GM18502 (cell line): ENCODE measurements around the gene RAP1GAP.

Experiments used
- ATAC-seq: cut with Tn5 transposase; IDR thresholded peaks from one replicate; pipeline ENCODE4 v1.9.1; 2021; ENCODE audit warnings: mild to moderate bottlenecking; ENCODE audit not compliant: unreplicated experiment, poor library complexity

RAP1GAP gene

DNA sequence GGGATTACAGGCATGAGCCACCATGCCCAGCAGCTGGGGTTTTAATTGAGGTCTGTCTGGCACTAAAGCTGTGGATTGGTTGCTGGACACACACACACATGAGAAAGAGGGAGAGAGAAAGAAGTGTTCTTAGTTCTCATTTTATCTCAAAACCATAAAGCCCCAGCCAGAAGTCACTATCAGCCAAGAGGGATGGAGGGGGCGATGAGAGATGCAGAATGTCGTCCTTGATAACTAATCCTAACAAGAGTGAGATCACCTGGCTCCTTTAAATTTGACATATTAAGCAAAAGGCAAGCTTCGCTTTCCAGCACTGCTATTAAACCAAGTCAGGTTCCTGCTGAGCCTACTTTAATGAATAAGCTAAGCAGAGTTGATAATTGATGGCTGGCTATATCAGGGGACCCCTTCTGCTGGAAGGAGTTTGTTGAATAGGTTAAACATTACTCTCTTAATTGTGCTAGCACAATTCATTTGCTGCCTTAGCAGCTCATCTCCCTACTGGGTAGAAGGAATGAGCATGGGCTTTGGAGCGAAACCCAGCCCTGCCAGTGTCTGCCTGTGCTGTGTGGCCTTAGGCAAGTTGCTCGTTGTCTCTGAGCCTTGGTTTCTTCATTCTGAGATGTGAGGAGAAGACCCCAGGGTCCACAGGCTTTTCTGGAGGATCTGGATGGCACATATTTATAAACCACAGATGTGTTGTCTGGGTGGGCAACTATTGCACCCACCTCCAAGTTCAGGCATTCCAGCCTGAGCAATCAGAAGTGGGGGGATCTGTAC lies 109.2 kb downstream of the RAP1GAP start:
- no peak for ATAC-seq

DNA sequence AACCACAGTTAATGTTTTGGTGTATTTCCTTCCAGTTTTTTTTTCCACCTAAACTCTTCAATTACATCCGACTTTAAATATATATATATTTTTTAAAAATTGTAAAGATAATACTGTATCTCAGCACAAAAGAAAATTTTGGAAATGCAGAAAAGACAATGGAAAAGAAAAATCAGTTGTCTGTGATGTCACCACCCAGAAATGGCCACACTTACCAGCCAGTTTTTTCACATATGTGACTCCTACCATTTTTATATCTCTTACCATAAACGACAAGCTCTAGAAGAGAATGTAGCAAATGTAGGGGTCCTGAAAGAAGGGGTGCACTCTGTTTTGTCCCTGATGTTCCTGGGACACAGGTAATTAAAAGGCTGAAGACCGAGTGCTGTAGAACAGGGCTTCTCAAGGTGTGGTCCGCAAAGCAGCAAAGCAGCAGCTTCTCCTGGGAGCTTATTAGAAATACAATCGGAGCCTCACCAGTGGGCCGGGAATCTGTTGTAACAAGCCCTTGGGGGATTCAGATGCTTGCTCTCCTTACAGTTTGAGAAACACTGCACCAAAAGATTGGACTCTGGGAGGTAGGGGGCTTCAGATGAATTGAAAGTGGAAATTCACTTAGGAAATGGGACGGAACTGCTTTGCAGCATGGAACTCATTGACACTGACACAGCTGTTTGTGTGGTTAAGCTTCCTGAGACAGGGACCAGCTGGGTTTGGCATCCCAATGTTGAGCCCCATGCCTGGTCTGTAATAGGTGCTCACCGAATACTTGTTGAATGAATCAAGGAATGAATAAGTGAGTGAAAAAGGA lies 115.8 kb downstream of the RAP1GAP start:
- no peak for ATAC-seq

DNA sequence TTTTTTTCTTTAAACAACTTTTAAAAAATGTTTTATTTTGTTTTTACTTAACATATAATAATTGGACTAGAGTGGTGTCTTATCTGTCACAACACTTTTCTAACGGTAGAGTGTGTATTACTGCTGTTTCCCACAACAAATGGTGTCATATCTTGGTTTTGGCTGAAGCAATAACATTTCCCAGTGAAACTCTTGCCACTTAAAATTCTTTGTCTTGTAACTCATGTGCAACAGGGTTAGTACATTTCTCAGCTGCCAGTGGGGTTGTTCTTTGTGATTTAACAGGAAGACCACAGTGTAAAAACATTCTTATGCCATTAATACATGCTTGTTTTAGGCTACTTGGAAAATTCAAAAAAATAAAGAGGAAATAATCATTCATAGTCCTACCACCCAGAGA lies 116.4 kb downstream of the RAP1GAP start:
- no peak for ATAC-seq

DNA sequence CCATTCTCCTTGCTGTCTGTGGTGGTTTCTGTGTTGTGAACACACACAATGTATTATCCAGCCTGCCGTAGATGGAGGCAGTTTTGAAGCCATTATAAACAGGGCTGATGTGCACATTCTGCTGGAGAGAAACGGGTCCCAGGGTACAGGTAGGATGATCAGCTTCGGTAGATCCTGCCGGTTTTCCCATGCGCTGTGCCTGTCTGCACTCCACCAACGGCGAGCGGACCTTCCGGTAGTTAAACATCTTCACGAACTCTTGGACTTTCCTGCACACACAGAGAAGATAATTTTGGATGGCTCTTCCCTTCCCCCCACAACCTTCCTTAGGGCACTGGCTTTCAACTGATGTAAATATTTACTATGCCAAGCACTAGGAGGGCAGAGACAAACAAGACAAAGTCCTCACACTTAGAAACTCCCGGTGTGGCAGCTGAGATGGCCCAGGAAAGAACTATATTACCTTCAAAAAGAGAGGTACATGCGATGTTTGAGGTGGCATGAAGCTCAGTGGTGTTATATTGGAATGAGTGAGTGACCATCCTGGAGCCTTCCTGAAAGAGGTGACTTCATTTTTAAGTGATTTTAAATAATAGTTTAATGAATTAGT lies 118.2 kb downstream of the RAP1GAP start:
- no peak for ATAC-seq

DNA sequence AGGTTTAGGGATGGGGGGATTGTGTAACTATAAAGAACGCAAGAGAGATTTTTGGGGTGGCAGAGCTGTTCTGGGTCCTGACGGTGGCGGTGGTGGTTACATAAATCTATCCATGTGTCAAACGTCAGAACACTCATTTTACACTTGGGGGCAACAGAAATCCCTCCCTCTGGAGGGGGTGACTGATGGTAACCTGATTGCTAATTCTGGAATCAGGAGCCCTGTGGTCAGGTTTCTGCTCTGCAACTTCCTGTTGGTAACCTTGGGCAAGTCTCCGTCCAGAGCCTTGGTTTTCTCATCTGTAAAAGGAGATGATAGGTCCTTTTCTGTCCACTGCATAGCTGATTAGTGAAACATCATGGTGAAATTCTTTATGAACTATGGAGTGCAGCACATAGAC lies 119.1 kb downstream of the RAP1GAP start:
- ATAC-seq: no peak

DNA sequence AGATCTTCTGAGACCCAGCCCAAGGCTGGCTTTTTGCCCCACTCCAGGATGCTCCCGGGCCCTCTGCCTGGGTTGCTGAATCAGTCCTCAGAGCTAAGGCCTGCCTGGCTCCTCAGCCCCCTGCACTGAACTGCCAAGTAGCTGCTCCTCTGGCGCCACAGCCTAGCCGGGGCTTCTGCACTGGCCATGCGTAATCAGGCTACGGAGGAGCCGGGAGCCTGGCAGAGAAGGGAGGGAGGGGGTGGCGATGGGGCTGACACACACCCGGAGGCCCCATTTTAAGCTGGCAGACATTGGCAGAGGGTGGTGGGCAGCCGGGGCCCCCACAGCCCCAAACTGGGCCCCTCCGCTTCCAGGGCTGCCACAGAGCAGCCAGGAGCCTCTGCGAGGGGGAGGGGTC lies 121.3 kb downstream of the RAP1GAP start:
- no peak for ATAC-seq
